Measurements from ENCODE around the gene HIVEP3. TPM values are rescaled to one million over a fixed set of nuclear protein-coding genes. Genes with fewer than 3 reads are reported as not detected.

The HIVEP3 gene
- total and polyA plus RNA-seq, 2 donors (not counting 1 experiment from before 2014, with no cell fraction given): 2.0 to 5.1 TPM

GRCh38 chr1:41534181-41535076 is 384.3 kb downstream of the HIVEP3 start:
- Histone ChIP-seq H3K9me3 (ENCODE audit: control extremely low read depth in 1 of 3, control insufficient read depth in 2 of 3, insufficient read depth in 1 of 3, low read length in 2 of 3) (no peaks in the 10 kb centered on the region), H3K27ac (ENCODE audit: low read length in 2 of 2) (no peak overlapping the region), H3K36me3 (replicated peaks in 1 of 2; ENCODE audit: control extremely low read depth in 1 of 2, control insufficient read depth in 1 of 2, extremely low read depth in 1 of 2, insufficient read depth in 2 of 2, low read length in 1 of 2) (no peaks in the 10 kb centered on the region), H3K27me3 (replicated peaks in 1 of 4; ENCODE audit: control extremely low read depth in 1 of 4, control insufficient read depth in 3 of 4, insufficient read depth in 4 of 4, low read length in 3 of 4) (no peaks in the 10 kb centered on the region), H3K9ac (ENCODE audit: low read length) (no peak overlapping the region), H2AFZ (ENCODE audit: insufficient read depth, low read depth, low read length, poor library complexity, severe bottlenecking) (no peak overlapping the region), H3K79me2 (ENCODE audit: control insufficient read depth, insufficient read depth, low read length) (peaks cover 10% of the 10 kb centered on the region), H3K4me3 (ENCODE audit: control extremely low read depth in 1 of 5, extremely low read depth in 1 of 5, insufficient read depth in 1 of 5, low read depth in 2 of 5, low read length in 4 of 5) (no peak overlapping the region), H3K4me1 (ENCODE audit: control insufficient read depth in 2 of 2, insufficient read depth in 2 of 2, low read length in 2 of 2) (peaks cover 22 to 29% of the 10 kb centered on the region in 2 donors), H3K4me2 (replicated peaks; ENCODE audit: low read depth, low read length, poor library complexity, severe bottlenecking) (no peak overlapping the region), H4K20me1 (ENCODE audit: control insufficient read depth, insufficient read depth, low read length, poor library complexity, severe bottlenecking) (no peaks in the 10 kb centered on the region)
- no peaks in the 10 kb centered on the region for H3K9me3 Mint-ChIP-seq (ENCODE audit: insufficient read depth)
- CTCF ChIA-PET: interaction anchor here (1.4 kb wide), 1 partner anchor 19 kb away, joined by 4 read pairs; no protein-coding TSS in a partner anchor
- intact Hi-C loops (cut with micrococcal nuclease): no loop called here
- POLR2A ChIA-PET: interaction anchor here (0.7 kb wide), 1 partner anchor 313 kb away, joined by 4 read pairs; no protein-coding TSS in a partner anchor
- H3K27ac Mint-ChIP-seq: no peak overlapping the region
- TF ChIP-seq EZH2 (IDR thresholded peaks at IDR 0.05; ENCODE audit: borderline replicate concordance, insufficient read depth, low read depth, low read length, poor library complexity, severe bottlenecking) (no peak), CTCF (IDR thresholded peaks at IDR 0.05) (no peak)
- WGBS (ENCODE audit: insufficient coverage): 98% methylated on average over 16 of the region's 17 CpGs
- no peak overlapping the region for H3K4me3 Mint-ChIP-seq
- ATAC-seq (ENCODE audit: low read depth) (no peak), DNase-seq (no peak)
- H3K4me1 Mint-ChIP-seq: peaks cover 41% of the 10 kb centered on the region
- no peaks in the 10 kb centered on the region for H3K27me3 Mint-ChIP-seq

GRCh38 chr1:41533731-41534080 is 385.0 kb downstream of the HIVEP3 start:
- ATAC-seq (ENCODE audit: low read depth) (no peak), DNase-seq (no peak)
- intact Hi-C loops (cut with micrococcal nuclease): no loop called here
- POLR2A ChIA-PET: no interaction called here
- peaks cover 10% of the 10 kb centered on the region for H3K79me2 ChIP-seq (ENCODE audit: control insufficient read depth, insufficient read depth, low read length)
- no peak overlapping the region for H2AFZ ChIP-seq (ENCODE audit: insufficient read depth, low read depth, low read length, poor library complexity, severe bottlenecking)
- H3K9ac ChIP-seq (ENCODE audit: low read length): no peak overlapping the region
- H3K4me3 ChIP-seq (ENCODE audit: control extremely low read depth in 1 of 5, extremely low read depth in 1 of 5, insufficient read depth in 1 of 5, low read depth in 2 of 5, low read length in 4 of 5): no peak overlapping the region
- no peaks in the 10 kb centered on the region for H3K27me3 ChIP-seq (replicated peaks in 1 of 4; ENCODE audit: control extremely low read depth in 1 of 4, control insufficient read depth in 3 of 4, insufficient read depth in 4 of 4, low read length in 3 of 4)
- no peak for TF ChIP-seq CTCF (IDR thresholded peaks at IDR 0.05)
- no peak overlapping the region for H3K4me2 ChIP-seq (replicated peaks; ENCODE audit: low read depth, low read length, poor library complexity, severe bottlenecking)
- Mint-ChIP-seq H3K9me3 (ENCODE audit: insufficient read depth) (no peaks in the 10 kb centered on the region), H3K27me3 (no peaks in the 10 kb centered on the region), H3K4me3 (no peak overlapping the region), H3K27ac (no peak overlapping the region), H3K4me1 (peaks cover 34% of the 10 kb centered on the region)
- CTCF ChIA-PET: interaction anchor here (1.2 to 1.4 kb wide), 2 partner anchors 17 to 18 kb away, joined by 3 to 4 read pairs; no protein-coding TSS in a partner anchor
- H3K9me3 ChIP-seq (ENCODE audit: control extremely low read depth in 1 of 3, control insufficient read depth in 2 of 3, insufficient read depth in 1 of 3, low read length in 2 of 3): no peaks in the 10 kb centered on the region
- WGBS (ENCODE audit: insufficient coverage): 93% methylated on average over 5 of the region's 5 CpGs
- no peaks in the 10 kb centered on the region for H3K36me3 ChIP-seq (replicated peaks in 1 of 2; ENCODE audit: control extremely low read depth in 1 of 2, control insufficient read depth in 1 of 2, extremely low read depth in 1 of 2, insufficient read depth in 2 of 2, low read length in 1 of 2)
- H3K27ac ChIP-seq (ENCODE audit: low read length in 2 of 2): no peak overlapping the region
- no peaks in the 10 kb centered on the region for H4K20me1 ChIP-seq (ENCODE audit: control insufficient read depth, insufficient read depth, low read length, poor library complexity, severe bottlenecking)
- H3K4me1 ChIP-seq (ENCODE audit: control insufficient read depth in 2 of 2, insufficient read depth in 2 of 2, low read length in 2 of 2): peaks cover 22 to 28% of the 10 kb centered on the region in 2 donors
